HG03558 (cell line): ENCODE measurements around the gene JARID2.

ENCODE experiments used
- ATAC-seq: cut with Tn5 transposase; IDR thresholded peaks from one replicate; pipeline ENCODE4 v1.9.1; 2021; ENCODE audit warnings: moderate number of reproducible peaks; ENCODE audit not compliant: unreplicated experiment; ENCODE audit errors: extremely low read depth

JARID2 gene

DNA sequence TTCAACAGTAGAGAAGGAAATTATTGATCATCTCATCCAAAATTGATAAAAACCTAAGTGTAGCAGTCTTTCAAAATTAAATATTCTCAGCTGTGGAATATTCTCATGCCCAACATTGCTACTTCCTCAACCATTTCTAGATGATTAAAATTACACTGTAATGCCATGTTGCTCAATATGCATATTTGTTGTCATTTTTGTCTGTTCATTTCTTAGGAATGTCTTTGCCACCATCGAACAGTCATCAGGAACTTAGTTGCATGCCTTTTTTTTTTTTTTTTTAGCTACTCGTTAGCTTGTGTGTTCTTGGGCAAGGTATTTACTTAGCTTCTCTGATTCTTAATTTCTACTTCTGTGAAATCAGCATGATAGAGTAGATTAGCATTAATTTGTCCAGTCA, 228.3 kb downstream of the JARID2 start:
- no peak for ATAC-seq

DNA sequence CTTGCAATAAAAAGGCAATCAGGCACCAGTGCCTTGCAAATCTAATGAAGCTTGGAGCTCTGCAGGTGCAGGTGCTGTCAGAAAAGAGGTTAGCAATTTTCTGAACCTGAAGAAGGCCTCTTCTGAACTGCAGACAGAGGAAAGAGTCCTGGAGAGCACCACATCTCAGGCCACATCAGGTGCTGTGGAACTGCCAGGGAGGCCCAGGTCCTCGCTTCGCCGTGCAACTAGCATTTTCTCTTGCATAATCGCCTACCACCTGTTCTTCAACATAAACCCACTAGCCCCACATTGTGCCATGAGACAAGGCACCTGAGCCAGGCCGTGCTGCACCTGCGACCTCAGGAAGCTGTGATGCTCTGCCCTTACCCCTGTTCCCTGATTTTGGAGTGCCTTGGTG, 229.4 kb downstream of the JARID2 start:
- no peak for ATAC-seq

DNA sequence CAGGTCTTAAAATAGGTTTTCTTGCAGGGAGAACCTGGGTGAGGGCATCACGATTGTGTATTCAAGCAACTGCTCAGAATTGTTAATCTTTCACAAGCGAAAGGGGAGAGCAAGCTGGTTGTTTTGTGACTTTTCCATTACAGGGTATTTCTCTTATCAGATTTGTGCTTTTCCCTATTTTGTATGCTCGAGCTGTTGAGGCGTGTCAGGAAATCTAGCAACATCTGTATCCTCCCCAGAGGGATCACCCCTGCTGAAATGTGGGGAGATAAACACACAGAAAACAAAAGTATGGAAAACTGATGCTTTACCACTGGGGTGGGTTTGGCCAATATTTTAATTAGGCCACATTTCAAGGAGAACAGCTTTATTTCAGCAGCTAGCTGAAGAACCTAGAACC, 230.0 kb downstream of the JARID2 start:
- no peak for ATAC-seq

DNA sequence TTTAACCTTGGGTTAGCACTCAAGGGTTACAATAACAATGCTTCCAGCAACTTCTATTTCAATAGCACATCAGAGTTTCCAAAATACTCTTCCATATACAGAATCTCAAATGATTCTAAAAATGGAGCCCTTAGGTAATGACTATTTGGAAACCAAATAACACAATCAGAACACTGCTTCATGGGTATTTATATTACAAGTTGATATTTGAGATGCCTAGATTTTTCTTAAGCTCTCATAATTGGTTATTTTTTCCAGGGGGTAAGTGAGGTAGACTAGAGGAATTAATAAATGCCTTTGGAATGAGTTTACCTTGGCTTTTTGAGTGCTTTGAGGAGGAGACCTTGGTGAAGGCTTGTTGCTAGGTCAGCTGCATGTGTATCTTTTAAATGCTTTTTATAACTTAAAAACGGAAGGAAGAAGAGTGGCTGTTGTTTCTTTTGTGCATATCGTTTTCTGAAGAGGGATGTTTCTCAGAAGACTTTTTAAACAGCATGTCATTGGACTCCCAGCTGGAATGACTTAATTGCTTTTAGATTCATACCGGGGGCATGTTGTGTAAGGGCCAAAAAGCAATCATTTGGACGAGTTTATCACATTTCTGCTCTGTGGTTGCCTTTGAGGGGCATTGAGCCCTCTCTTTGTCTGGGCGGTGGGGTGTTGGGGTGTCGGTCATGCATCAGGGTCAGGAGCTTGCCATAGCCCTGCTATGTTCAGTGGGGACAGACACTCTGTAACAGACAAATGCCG, 230.9 kb downstream of the JARID2 start:
- no peak for ATAC-seq

DNA sequence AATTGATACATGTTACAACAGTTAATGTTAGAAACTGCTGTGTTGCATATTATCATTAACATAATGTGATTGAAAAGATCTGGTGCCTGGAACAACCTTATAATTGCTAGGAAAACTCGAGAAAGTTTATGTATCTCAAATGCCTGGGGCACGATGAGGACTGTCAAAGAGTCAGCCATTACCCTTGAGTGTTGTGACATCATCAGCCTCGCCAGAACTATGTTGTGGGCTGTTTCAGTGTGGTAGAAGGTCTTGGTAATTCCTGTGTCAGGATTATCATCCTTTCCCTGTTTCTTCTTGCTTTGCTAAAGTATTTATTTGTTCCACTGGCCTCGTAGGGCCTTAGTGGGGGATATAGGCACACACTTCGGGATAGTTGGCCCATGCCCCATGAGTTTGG, 231.9 kb downstream of the JARID2 start:
- no peak for ATAC-seq

DNA sequence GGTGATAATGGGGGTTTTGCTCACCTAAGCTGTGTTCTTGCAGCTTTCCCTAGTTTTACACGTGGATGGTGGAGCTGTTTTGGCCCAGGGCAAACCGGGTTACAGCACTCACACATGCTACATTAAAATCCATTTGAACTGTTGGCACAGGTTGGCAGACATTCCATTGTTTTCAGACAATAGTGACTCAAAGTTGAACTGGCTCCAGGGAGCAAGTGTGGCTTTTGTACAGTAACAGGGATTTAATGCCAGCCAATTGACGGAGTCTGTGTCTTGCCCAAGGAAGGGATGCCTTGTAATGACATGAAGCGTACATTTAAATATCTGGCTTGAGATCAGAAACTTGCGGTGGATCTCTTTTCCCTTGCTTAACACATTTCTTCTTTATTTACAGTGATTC, 233.9 kb downstream of the JARID2 start:
- no peak for ATAC-seq

DNA sequence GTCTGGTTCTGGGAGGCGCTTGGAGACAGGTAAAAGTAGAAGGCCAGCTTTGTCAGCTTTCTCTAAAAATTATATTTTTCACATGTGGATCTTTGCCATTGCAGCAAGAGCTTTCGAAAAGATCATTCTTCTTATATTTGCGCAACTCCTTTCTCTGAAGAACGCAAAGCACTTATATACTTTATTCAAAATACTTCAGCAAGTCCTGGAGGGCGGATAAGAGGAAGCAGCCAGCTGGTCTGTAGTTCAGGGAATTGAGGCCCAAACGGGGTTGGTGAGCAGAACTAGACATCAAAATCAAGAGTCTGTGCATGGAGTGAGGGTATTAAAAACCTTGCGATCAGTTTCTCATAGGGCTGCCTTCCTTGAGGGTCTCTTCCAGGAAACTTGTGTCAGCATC, 234.7 kb downstream of the JARID2 start:
- no peak for ATAC-seq

DNA sequence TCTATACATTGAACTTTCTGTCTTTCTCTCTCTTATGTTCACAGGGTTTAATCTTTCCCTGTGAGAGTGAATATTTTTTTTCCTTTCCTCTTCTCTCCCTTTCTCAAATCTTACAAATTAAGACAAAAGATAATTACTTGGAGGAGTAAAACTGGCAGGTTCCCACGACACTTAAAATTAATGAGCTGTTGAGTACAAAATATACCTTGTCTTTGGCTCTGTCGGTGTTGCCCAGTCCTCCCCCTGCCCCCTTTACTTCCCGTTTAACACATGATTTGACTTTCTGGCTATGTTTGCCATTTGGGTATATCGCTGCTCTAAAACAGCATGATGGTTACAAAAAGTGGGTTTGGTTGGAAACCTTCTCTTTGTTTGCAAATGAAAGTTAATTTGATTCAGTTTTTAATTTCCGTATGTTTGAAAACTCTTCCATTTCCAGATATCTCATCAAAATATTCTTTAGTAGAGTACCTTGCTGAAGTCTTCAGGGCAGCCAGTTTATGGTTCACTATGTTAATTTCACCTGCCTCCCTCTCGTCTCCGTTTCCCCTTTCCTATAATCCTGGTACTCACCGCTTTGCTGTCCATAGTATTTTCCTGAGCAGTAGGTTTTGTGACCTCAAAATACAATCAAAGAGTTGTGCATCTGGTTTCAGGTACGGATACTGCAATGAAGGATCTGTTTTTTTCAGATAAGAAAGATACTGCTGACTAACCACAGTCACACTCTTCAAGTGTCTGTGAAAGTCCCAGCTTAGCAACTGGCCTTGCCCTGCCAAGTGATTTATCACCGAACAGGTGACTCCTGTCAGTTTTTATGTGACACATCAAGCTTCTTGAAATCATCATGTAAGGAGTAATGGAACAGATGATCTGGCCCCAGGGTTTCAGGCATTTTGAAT, 235.8 kb downstream of the JARID2 start:
- no peak for ATAC-seq

DNA sequence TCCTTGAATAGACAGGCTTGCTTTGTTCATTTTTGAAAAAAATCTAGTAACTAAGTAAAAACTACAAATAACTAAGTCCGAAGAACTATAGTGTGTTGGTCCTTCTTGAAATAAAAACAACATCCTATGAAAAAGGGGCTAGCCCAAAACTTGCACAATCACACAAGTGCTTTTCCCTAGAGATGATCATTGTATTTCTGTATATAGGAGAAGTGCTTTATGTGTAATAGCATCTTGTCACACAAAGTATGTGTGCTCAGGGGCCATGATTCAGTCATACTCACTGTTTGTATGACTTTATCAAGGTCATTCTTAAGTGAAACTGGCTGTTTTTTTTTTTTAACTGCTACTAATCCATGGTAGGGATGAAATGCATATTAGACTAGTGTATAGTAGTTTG, 237.2 kb downstream of the JARID2 start:
- ATAC-seq, result no peak

DNA sequence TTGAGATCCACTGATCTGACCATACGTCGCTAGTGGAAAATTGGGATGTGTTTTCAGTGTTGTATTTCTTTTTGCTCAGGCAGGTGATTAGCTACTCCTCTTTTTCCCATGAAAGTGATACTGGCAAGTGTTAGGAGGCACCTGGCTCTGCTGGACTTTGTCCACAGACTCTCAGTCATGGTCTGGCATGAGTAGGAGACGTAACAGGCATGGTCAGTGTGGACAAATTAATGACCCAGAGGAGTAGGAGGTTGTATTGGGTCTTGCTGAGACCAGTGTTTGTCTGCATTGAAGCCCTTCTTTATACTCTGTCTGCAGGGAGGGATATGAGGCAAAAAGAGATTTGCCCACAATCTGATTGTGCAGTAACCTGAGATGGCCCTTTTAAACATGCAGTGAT, 238.3 kb downstream of the JARID2 start:
- no peak for ATAC-seq

DNA sequence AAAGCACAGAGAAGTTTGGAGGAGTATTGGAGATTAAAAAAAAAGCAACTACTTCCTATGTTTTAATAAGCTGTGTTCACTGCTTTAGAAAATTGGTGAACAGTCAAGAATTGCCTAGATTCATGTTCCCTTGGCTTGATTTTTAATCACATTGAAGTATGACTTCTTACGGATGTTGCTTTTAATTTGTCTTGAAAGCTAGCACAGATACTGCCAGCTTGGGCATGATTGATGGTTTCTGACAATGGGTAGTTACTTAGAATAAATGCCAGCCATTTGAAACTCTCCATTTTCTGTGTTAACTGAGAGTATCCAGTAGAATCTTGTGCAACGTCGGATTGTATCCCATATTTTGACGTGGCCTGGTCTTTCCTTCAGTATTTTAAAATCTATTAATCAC, 239.0 kb downstream of the JARID2 start:
- no peak for ATAC-seq

DNA sequence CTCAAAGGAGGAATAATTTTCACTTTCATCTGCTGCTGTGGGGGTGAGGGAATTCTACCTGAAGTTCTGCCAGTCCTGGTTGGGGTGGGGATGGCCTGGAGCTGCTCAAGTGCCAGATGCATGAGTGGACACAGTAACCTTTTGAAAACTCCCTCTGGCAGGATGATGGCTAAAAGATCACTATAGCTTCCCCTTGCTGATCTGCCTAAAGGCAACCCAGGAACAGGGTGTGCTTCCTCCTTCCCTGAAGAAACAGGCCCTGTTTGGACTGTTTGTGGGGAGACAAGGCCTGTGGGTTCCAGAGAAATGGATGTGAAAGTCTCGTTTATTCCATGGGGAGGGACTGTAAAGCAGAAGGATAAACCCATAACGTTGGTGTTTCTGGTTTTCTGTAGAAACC, 240.1 kb downstream of the JARID2 start:
- no peak for ATAC-seq

DNA sequence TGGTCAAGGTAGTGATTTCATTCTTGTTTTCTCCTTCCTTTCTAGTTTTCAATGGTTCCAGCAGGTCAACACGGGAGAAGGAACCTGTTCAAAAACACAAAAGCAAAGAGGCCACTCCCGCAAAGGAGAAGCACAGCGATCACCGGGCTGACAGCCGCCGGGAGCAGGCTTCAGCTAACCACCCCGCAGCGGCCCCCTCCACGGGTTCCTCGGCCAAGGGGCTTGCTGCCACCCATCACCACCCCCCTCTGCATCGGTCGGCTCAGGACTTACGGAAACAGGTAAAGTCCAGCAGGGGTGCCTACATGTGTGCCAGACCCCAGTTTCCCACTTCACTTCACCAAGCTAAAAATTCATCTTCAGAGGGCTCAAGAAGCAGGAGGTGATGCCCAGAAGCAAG, 241.4 kb downstream of the JARID2 start:
- ATAC-seq, result no peak

DNA sequence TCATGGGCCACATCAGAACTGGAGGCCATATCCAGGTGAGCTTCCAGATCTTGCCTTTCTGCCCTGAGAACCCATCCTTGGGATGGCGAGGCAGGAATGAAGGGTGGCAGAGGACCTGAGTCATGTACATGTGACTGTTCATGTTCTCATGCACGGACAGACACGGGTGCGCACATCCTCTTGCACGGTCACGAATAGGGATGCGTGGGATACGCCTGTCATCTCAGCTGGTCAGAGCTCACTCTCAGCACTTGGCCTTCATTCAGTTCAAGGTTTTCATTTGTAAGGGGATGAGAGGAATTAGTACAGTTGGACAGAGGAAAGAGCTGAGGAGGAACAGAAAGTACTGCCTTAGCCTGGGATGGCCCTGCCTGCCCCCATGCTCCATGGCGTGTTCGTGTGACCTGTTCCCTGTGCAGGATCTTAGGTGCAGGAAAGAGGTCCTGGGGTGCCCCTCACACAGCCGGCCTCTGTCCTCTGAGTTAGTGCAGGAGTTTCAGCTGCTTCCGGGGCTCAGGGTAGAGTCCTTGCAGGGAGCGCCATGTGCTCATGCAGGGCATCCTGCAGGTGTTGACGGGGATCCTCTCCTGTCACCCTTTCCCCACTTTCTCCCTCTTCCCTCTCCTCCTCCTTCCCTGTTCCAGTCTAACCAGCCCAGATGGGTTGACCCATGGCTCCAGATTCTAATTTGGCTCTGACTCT, 243.5 kb downstream of the JARID2 start:
- ATAC-seq, result no peak

DNA sequence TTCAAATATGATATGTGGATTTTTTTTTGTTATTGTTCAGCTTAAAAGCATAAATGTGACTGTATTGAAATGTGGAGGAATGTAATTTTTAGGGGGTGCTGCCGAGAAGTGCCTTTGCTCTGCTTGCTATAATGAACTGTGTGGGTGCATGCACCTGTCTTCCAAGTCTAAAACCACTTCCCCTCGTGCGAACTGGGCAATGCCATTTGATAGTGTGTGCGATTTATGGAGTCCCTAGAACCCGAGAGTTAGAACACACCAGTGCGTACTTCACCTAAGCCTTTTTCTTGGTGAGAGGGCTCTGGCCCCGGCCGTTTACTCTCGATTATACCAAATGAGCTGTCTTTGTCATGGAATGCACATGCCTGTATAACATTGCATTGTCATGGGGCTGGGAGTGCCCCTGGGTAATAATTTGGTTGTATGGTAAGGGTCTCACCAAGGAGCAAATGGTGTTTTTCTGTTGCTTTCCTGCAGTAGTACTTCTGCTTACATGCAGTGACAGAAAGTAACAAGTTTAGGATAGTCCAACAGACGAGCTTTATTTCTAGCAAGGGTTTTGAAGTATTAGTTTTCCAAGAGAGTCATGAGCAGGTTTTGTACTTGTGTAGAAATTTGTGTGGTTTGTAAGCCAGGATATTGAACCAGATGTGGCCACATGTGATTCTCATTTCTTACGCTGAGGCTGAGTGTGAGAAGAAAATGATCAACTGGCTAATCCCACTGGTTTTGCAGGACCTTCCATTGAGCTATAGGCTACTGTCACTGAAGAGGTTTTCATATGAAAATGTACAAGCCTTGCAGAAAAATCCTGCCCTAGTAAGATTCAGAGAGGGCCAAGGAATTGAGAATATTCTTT, 244.6 kb downstream of the JARID2 start:
- no peak for ATAC-seq

DNA sequence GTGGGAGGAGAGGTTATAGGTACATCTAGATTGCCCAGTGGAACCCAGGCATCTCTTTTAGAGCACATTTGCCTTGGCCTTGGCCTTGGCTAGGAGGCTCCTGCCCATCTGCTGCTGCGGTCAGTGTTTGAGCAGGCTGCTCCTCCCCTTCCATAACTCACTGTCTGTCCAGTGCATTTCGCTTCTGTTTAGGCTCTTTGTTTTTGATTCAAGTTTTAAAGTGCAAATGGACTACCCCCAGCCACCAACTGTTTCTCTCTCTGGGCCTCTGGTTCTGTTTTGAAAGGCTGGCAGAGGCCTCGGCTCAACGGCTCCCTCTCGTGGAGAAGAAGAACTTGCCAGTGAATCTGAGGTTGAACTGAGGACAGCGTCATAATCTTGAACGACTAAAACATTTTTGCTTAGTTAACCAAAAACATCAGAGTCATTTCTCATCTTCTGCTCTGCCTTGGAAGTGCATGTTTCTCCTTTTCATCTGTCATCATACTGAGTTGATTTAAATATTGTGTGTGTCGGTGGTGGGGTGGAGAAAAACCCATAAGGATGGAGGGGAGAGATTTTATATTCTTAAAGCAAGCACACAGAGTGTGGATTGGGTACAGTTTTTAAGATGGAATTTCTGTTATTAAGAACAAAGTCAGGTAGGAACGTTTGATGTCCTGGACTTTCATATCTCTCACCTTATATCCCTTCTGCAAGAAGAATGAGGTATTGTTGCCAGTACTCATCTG, 245.6 kb downstream of the JARID2 start:
- no peak for ATAC-seq

DNA sequence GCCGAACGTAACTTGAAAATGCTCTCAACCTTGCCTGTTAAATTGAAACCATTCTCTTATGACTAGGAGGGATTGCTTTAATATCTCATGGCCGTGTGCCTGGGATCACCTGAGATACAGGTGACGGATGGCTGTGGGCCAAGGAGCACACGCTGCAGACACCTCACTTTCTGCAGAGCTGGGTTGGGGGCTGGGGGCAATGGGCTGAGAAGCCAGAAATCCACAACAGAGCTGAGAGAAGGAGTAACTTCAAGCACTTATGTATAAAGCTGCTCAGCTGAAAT, 246.1 kb downstream of the JARID2 start:
- ATAC-seq, result no peak

DNA sequence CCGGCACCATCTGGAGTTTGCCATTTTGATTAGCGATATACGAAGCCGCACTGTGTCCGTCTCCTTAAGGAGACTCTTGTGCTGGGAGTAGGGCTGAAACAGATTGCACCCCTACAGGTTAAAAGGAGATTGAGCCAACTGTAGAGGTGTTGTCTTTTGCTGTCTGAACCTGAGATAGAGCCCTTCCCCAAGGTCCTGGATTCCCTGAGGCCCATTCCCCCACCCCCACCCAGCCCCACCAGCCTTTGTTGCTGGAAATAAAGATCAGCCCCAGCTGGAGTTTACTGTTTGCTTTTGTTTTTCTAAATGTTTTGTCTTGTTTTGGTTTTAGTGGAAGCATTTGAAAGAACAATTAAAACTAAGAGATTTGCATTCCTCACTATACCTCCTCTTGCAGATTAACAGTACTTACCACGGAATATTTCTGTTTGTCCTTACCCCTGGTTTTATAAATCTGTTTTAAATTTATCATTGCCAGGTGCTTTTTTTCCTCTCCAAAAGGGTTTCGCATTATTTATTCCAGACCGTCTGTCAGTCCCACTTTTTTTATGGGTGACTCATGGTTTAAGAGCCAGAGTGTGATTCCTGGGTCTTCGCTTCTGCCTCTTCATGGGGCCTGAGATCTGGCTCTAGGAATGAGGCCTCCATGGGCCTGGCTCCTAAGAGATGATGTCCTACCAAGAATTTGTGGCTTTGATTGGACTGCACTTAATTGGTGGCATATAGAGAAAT, 247.7 kb downstream of the JARID2 start:
- no peak for ATAC-seq

DNA sequence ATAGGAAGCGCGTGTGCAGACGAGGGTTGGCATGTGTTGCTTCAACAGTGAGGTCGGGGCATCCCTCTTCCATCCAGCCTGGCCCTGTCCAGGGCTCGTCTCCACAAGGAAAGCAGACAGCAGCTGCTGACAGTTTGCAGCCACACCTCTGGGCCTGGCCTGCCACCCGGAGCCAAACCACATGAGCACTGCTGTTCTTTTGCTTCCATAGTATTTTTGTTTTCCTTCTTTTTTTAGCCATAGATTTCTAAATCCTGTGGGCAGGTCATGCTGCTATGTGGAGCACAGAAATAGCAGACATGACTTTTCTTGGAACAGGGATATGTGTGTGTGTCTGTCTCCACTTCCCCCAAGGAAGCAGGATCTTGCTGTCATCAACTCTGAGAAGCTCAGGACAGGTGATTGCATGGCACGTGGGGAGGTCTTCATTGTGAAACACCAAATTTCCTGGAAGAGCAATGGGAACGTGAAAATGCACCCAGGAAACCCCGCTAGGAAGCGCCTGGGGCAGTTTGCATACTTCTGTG, 249.6 kb downstream of the JARID2 start:
- ATAC-seq, result no peak
